K562 (cell line): ENCODE data around the gene TUBGCP6.

ENCODE experiments used
- ATF2 ChIP-seq: sonication (generic); formaldehyde crosslinking; IDR thresholded peaks from 2 replicates; pipeline ENCODE4 v1.8.1; 2022; ENCODE audit warnings: missing genetic modification reagents
- CBX5 ChIP-seq: IDR thresholded peaks from 2 replicates; pipeline ENCODE4 v1.6.1; 2014; ENCODE audit warnings: low read depth, borderline replicate concordance
- CCNT2 ChIP-seq: IDR thresholded peaks from 2 replicates; pipeline ENCODE4 v1.6.1; 2011; ENCODE audit warnings: borderline replicate concordance, low read depth, mild to moderate bottlenecking, moderate library complexity, mixed read lengths, low read length; ENCODE audit not compliant: insufficient read length; ENCODE audit errors: extremely low read depth
- E2F1 ChIP-seq: sonication (generic); formaldehyde crosslinking; IDR thresholded peaks from 2 replicates; pipeline ENCODE4 v1.8.1; 2023; ENCODE audit warnings: mild to moderate bottlenecking, missing genetic modification reagents, moderate library complexity
- FOXP1 ChIP-seq: sonication (generic); formaldehyde crosslinking; IDR thresholded peaks from 2 replicates; pipeline ENCODE4 v1.8.0; 2022; ENCODE audit warnings: mild to moderate bottlenecking, missing genetic modification reagents
- GABPA ChIP-seq: fragments of 200-800 bp; sonication (Bioruptor generic); conservative IDR thresholded peaks from 2 replicates; pipeline ENCODE4 v1.6.1; 2016; ENCODE audit warnings: low read depth, missing genetic modification characterization, missing compliant biosample characterization
- HOXB6 ChIP-seq: fragments of 250-450 bp; sonication (Bioruptor Pico); IDR thresholded peaks from 2 replicates; pipeline ENCODE4 v1.5.1; 2022; ENCODE audit warnings: mild to moderate bottlenecking, borderline replicate concordance
- POLR2A ChIP-seq: fragments of 450-650 bp; conservative IDR thresholded peaks from 2 replicates; pipeline ENCODE4 v1.6.1; 2016
- RAD51 ChIP-seq: fragments of 450-650 bp; IDR thresholded peaks from 2 replicates; pipeline ENCODE4 v1.7.1; 2016; ENCODE audit warnings: low read depth, mild to moderate bottlenecking, borderline replicate concordance
- TEAD4 ChIP-seq, 2 experiments: sonication (generic) in 1 of 2; formaldehyde crosslinking in 1 of 2; IDR thresholded peaks; 2 replicates each; pipeline versions ENCODE4 v1.6.1 to v1.8.0; 2012 to 2022; ENCODE audit warnings: borderline replicate concordance in 1 of 2, inconsistent platforms in 1 of 2, low read length in 1 of 2, mild to moderate bottlenecking in 1 of 2, missing genetic modification reagents in 1 of 2
- ZFP30 ChIP-seq: fragments of 250-450 bp; sonication (Bioruptor Pico); IDR thresholded peaks from 2 replicates; pipeline ENCODE4 v1.8.0; 2022; ENCODE audit warnings: moderate library complexity, mild to moderate bottlenecking, inconsistent platforms, borderline replicate concordance
- ZNF140 ChIP-seq: fragments of 250-450 bp; sonication (Bioruptor Pico); IDR thresholded peaks from 2 replicates; pipeline ENCODE4 v1.8.0; 2021; ENCODE audit warnings: moderate library complexity, mild to moderate bottlenecking, inconsistent platforms

DNA sequence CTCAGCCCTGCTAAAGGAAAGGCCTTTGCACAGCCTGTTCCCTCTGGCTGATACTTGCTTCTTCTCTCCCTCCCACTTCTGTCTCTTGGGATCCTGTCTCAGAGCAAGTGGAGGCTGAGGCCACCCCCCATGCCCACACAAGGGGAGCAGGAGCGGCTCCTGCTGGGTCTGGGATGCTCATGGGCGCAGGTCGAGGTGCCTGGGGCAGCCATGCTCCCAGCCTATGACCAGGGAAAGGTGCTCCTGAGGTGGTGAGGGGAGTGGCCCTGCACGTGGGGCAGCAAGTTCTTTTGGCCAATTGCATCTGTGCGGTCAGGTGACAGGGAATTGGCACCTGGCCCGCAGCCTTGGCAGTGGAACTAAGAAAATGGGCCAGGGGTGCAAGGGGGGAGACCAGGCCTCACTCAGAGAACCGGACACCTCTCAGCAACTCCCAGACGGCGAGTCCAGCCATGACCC, 23.9 kb upstream of the TUBGCP6 start:
- TF ChIP-seq ZFP30 (CRISPR knock-in tag): no peak
- no peak for TF ChIP-seq CBX5
- TF ChIP-seq CCNT2: no peak
- TF ChIP-seq HOXB6: no peak
- no peak for TF ChIP-seq ATF2
- no peak for TF ChIP-seq ZNF140 (CRISPR knock-in tag)
- TF ChIP-seq E2F1 (CRISPR knock-in tag): no peak
- no peak for TF ChIP-seq TEAD4 (IDR thresholded peaks at IDR 0.05; ENCODE audit: low read length)
- no peak for TF ChIP-seq TEAD4 (CRISPR knock-in tag; IDR thresholded peaks at IDR 0.05; ENCODE audit: borderline replicate concordance)
- no peak for TF ChIP-seq RAD51
- no peak for TF ChIP-seq POLR2A
- TF ChIP-seq GABPA (tag): no peak
- no peak for TF ChIP-seq FOXP1 (CRISPR knock-in tag)
